Chondrocyte (in vitro differentiated cells): ENCODE data around the gene SIL1. TPM values are rescaled to one million over a fixed set of nuclear protein-coding genes. Genes with fewer than 3 reads are reported as not detected.
A peak's percentile ranks its signal among the peaks of the same experiment; 100 is the strongest.

ENCODE experiments used
- DNase-seq: peaks from one replicate; pipeline ENCODE4 v3.0.0; 2021; ENCODE audit warnings: mixed read lengths, low spot score
- H3K27ac Mint-ChIP-seq: one replicate; pipeline ENCODE4 v1.8.0; 2021; ENCODE audit warnings: mild to moderate bottlenecking, moderate library complexity, mixed read lengths; ENCODE audit not compliant: unreplicated experiment
- H3K27me3 Mint-ChIP-seq: 2 replicates; pipeline ENCODE4 v1.8.0; 2021; ENCODE audit warnings: low read depth, mixed read lengths
- H3K36me3 Mint-ChIP-seq: 2 replicates; pipeline ENCODE4 v1.8.0; 2021; ENCODE audit warnings: low read depth, mixed read lengths
- H3K4me1 Mint-ChIP-seq: 2 replicates; pipeline ENCODE4 v1.8.0; 2021; ENCODE audit warnings: low read depth, mild to moderate bottlenecking, mixed read lengths
- H3K4me3 Mint-ChIP-seq: one replicate; pipeline ENCODE4 v1.8.0; 2021; ENCODE audit warnings: mild to moderate bottlenecking, moderate library complexity, mixed read lengths; ENCODE audit not compliant: unreplicated experiment
- H3K9me3 Mint-ChIP-seq: 2 replicates; pipeline ENCODE4 v1.8.0; 2021; ENCODE audit warnings: low read depth, mixed read lengths
- total RNA-seq: library from RNA; stranded (reverse); gene quantifications from 3 replicates; pipeline ENCODE4 v1.2.1, GENCODE V29; 2021
- TF ChIP-seq, protein P1 (sequence below): fragments of 200-600 bp; sonication (generic); IDR thresholded peaks from 2 replicates; pipeline ENCODE4 v1.5.0; 2021; ENCODE audit warnings: antibody characterized with exemption, mild to moderate bottlenecking, moderate library complexity

SIL1 gene
- total RNA-seq, 1 donor from 2014 or later = 71.1 TPM

DNA sequence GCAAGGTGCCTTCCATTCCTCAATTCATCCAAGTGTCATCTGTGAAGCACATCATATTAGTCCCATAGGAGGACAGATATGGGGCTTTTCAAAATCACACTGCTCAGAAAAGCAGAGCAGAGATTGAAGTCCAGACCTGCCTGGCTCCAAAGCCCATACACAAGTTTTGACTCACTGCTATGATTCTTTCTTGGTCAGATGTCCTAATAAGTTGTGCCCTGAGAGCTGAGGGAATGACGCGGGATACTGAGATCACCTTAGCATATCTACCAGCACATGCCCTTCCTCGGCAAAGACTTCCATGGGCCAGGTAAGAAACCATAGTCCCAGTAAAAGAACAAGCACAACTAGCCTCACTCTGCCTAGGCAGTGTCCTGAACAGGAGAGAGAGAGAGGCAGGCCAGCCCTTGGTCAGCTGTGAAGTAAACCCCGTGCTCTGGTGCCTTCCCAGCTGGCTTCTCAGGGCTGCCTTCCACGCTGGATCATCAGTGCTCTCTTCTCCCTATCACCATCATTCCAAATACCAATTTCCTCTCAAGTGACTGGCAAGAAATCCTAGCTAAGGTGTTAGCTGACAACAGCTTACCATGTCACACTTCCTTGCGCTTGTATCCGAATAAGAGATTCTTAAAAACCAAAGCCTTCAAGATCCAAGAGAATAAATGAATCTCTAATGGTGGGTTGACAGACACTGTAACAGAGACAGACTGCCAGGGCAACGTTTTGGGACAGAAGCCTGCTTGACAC, 73.2 kb downstream of the SIL1 start:
- Mint-ChIP-seq H3K27ac (no peak overlapping the region), H3K9me3 (no peaks in the 10 kb centered on the region), H3K4me3 (no peak overlapping the region)

DNA sequence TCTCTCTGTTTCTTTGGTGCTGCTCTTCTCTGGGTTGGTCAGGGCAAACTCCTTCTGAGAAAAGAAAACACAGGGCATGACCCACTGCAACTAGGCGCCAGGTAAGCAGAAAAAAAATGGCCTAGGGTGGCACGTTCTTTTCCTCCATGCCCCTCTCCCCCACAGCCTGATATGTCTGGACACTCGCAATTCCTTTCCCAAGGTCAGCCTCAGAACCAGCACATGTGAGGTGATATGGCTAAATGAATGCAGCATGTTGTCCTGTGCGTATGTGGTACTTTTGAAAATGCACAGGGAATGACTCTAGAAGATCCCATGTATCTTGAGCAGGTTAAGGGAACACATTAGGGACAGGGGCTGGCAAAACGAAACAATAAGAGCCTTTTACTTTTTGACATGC, 77.0 kb downstream of the SIL1 start:
- H3K27ac Mint-ChIP-seq = no peak overlapping the region
- H3K4me1 Mint-ChIP-seq = peaks cover 12% of the 10 kb centered on the region
- H3K4me3 Mint-ChIP-seq = no peak overlapping the region
- H3K27me3 Mint-ChIP-seq = no peaks in the 10 kb centered on the region
- no peaks in the 10 kb centered on the region for H3K9me3 Mint-ChIP-seq
- peaks cover 12% of the 10 kb centered on the region for H3K36me3 Mint-ChIP-seq
- no peak for DNase-seq
- TF ChIP-seq, protein P1, sequence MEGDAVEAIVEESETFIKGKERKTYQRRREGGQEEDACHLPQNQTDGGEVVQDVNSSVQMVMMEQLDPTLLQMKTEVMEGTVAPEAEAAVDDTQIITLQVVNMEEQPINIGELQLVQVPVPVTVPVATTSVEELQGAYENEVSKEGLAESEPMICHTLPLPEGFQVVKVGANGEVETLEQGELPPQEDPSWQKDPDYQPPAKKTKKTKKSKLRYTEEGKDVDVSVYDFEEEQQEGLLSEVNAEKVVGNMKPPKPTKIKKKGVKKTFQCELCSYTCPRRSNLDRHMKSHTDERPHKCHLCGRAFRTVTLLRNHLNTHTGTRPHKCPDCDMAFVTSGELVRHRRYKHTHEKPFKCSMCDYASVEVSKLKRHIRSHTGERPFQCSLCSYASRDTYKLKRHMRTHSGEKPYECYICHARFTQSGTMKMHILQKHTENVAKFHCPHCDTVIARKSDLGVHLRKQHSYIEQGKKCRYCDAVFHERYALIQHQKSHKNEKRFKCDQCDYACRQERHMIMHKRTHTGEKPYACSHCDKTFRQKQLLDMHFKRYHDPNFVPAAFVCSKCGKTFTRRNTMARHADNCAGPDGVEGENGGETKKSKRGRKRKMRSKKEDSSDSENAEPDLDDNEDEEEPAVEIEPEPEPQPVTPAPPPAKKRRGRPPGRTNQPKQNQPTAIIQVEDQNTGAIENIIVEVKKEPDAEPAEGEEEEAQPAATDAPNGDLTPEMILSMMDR = no peak

More for the DNA sequence above, 73.2 kb downstream of the SIL1 start:
- DNase-seq = no peak
- Mint-ChIP-seq H3K4me1 (peaks cover 12% of the 10 kb centered on the region), H3K36me3 (peaks cover 9% of the 10 kb centered on the region), H3K27me3 (no peaks in the 10 kb centered on the region)
- TF ChIP-seq, protein P1 = no peak

DNA sequence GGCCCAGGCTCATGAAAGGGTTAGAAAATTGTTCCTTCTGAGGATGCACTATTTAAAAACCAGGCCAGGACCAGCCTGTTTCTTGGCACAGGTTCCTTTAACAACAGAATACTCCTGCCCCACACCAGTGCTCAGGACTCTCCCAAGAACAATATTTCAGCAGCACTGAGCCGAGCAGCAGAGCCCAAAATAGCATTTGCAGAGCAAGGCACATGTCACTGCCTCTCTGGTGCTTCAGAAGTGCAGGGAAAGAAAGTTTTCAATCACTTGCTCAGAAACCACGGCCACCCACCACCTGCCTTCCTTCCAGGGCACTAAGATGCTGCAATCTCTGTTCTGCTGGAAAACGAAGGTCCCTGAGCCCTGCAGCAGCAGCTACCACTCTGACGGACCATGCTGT, 77.6 kb downstream of the SIL1 start:
- no peaks in the 10 kb centered on the region for H3K27me3 Mint-ChIP-seq
- H3K4me3 Mint-ChIP-seq = no peak overlapping the region
- no peak for DNase-seq
- peaks cover 12% of the 10 kb centered on the region for H3K36me3 Mint-ChIP-seq
- H3K9me3 Mint-ChIP-seq = no peaks in the 10 kb centered on the region
- peak overlapping the region; percentile 17 for H3K27ac Mint-ChIP-seq
- H3K4me1 Mint-ChIP-seq = peaks cover 12% of the 10 kb centered on the region
- TF ChIP-seq, protein P1 = no peak

DNA sequence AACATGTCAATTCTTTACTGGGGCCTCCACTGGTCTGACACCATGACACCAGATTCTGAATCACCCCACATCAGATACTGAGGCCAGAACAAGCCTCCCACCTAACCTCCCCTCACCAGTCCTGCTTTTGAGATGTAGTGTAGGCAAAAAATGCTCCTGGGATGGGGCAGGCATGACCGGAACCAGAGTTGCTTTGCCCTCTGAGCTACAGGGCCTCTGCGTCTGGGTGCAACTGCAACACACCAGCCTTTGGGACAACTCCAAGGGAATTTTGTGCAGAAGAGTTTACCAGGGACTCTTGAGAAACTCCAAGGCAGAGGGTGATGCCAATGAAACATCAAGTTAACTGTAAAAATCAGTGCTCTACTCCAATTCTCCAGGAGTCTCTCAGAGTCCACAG, 79.4 kb downstream of the SIL1 start:
- TF ChIP-seq, protein P1 = no peak
- H3K4me3 Mint-ChIP-seq = no peak overlapping the region
- no peak for DNase-seq
- H3K27ac Mint-ChIP-seq = no peak overlapping the region
- H3K36me3 Mint-ChIP-seq = peaks cover 10% of the 10 kb centered on the region
- H3K27me3 Mint-ChIP-seq = no peaks in the 10 kb centered on the region
- no peaks in the 10 kb centered on the region for H3K9me3 Mint-ChIP-seq
- H3K4me1 Mint-ChIP-seq = peaks cover 12% of the 10 kb centered on the region

DNA sequence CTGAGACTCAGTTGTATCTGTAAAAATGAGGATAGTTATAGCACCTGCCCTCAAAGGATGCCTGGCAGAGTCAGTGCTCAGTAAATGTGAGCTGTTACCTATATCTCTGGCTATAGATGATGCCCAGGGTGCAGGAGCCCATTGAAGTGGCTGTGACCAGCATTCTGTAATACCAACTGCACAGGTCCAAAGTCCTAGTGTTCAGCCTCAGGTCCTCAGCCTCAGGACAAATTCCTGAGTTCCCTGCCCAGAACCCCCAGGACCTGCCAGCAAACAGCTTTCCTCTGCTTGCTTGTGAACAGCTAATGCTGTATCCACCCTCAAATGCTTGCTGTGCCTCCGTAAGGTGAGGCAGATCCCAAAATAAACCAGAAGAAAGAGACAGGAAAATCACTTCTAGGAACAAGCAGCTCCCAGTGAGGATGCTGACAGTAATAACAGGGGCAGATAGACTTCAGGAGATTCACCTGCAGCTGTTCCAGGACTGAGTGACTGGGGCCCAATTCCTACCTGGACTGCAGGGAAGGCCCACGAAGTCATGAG, 80.8 kb downstream of the SIL1 start:
- peaks cover 12% of the 10 kb centered on the region for H3K36me3 Mint-ChIP-seq
- peaks cover 12% of the 10 kb centered on the region for H3K4me1 Mint-ChIP-seq
- DNase-seq = no peak
- no peaks in the 10 kb centered on the region for H3K27me3 Mint-ChIP-seq
- no peaks in the 10 kb centered on the region for H3K9me3 Mint-ChIP-seq
- TF ChIP-seq, protein P1 = no peak
- H3K4me3 Mint-ChIP-seq = no peak overlapping the region
- H3K27ac Mint-ChIP-seq = no peak overlapping the region
